Measurements from ENCODE around the gene HTR1D.
A peak's percentile ranks its signal among the peaks of the same experiment; 100 is the strongest.

The HTR1D gene

GRCh38 chr1:23168445-23169194, 48.7 kb downstream of the HTR1D start, which contains the start of gene LUZP1:
TSS of gene LUZP1 (minus strand) at chr1:23168856.
- DNase-seq (ENCODE audit: low read depth in 2 of 2) = peak; percentile 94
- H3K4me3 ChIP-seq (replicated peaks in 1 of 2; ENCODE audit: low read depth in 2 of 2, low read length in 2 of 2) = peak within 1 kb of the TSS; percentile 82
- TF ChIP-seq CTCF (IDR thresholded peaks at IDR 0.05; ENCODE audit: low read depth, low read length) = no peak

- peak overlapping the region; percentile 82 for H3K4me3 ChIP-seq (replicated peaks in 1 of 2; ENCODE audit: low read depth in 2 of 2, low read length in 2 of 2)
- peak in 1 of 2 donors; percentile 13 for DNase-seq (ENCODE audit: low read depth in 2 of 2)
- TF ChIP-seq CTCF (IDR thresholded peaks at IDR 0.05; ENCODE audit: low read depth, low read length) = no peak
Measured at GRCh38 chr1:23168079-23168444, 49.2 kb downstream of the HTR1D start.

GRCh38 chr1:23167353-23168078, 49.8 kb downstream of the HTR1D start:
- DNase-seq (ENCODE audit: low read depth in 2 of 2) = peak; percentile 50 to 53
- H3K4me3 ChIP-seq (replicated peaks in 1 of 2; ENCODE audit: low read depth in 2 of 2, low read length in 2 of 2) = peak overlapping the region; percentile 82
- no peak for TF ChIP-seq CTCF (IDR thresholded peaks at IDR 0.05; ENCODE audit: low read depth, low read length)

GRCh38 chr1:23166854-23167253, 50.4 kb downstream of the HTR1D start:
- peak overlapping the region; percentile 82 for H3K4me3 ChIP-seq (replicated peaks in 1 of 2; ENCODE audit: low read depth in 2 of 2, low read length in 2 of 2)
- TF ChIP-seq CTCF (IDR thresholded peaks at IDR 0.05; ENCODE audit: low read depth, low read length) = no peak
- peak in 1 of 2 donors; percentile 13 for DNase-seq (ENCODE audit: low read depth in 2 of 2)

DNA sequence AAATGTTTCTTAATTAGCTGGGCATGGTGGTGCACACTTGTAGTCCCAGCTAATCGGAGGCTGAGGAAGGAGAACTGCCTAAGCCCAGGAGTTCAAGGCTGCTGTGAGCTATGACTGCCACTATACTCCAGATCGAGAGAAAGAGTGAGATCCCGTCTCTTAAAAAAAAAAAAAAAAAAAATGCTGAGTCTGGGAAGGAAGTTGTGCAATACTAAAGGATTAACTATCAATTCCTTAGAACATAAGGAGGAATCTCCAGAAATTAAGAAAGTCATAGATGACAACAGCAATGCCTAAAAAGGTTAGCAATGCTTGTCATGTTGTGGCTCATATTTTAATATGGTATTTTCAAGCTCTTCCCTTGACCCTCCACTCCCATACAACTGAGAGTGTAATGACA, 53.9 kb downstream of the HTR1D start:
- no peak overlapping the region for H3K4me3 ChIP-seq (replicated peaks in 1 of 2; ENCODE audit: low read depth in 2 of 2, low read length in 2 of 2)
- TF ChIP-seq CTCF (IDR thresholded peaks at IDR 0.05; ENCODE audit: low read depth, low read length) = no peak
- peak; percentile 27 for DNase-seq (ENCODE audit: low read depth in 2 of 2)

DNA sequence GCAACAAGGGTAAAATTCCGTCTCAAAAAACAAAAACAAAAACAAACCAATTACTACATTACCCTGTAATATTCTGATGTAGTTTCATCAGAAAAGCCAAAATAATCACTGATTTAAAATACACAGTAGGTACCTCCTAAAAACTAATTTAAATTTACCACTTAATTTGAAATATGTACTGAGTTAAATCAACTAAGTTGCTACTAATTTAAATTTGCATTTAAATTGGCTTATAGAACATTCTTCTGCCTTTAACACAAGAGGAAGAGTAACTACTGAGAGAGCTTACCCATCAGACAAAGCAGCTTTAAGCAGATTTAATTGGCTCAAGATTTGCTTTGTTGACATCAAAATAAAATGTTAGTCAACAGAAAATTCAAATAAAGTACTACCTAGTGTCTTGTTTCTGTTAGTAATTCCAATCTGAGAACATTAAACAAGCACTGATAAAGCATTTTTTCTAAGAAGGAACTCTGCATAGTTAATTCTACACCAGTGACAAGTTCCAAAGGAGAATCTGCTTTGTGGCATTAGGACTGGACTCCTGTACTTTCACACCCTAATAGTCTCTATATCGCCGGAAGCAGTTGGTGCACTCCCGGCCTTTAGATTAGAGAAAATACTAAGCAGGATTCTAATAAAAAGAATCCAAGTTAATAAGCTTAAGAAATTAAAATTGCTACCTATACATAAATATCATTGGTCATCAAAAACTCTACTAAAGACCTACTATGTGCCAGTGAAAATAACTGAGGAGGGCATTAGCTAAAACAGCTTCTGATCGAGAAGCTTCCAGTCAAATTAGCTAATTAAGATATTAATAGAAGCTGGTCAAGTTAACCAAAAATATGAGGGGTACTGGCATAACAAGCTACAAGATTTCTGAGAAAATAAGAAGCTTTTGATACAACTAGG, 57.1 kb downstream of the HTR1D start:
- H3K4me3 ChIP-seq (replicated peaks in 1 of 2; ENCODE audit: low read depth in 2 of 2, low read length in 2 of 2) = no peak overlapping the region
- no peak for DNase-seq (ENCODE audit: low read depth in 2 of 2)
- TF ChIP-seq CTCF (IDR thresholded peaks at IDR 0.05; ENCODE audit: low read depth, low read length) = no peak

Measured in cardiac fibroblast (primary cell).